Measurements from ENCODE around the gene NOL3. TPM values are rescaled to one million over a fixed set of nuclear protein-coding genes. Genes with fewer than 3 reads are reported as not detected.

NOL3 gene
- total RNA-seq, 1 donor from 2014 or later = 19.2 TPM

DNA sequence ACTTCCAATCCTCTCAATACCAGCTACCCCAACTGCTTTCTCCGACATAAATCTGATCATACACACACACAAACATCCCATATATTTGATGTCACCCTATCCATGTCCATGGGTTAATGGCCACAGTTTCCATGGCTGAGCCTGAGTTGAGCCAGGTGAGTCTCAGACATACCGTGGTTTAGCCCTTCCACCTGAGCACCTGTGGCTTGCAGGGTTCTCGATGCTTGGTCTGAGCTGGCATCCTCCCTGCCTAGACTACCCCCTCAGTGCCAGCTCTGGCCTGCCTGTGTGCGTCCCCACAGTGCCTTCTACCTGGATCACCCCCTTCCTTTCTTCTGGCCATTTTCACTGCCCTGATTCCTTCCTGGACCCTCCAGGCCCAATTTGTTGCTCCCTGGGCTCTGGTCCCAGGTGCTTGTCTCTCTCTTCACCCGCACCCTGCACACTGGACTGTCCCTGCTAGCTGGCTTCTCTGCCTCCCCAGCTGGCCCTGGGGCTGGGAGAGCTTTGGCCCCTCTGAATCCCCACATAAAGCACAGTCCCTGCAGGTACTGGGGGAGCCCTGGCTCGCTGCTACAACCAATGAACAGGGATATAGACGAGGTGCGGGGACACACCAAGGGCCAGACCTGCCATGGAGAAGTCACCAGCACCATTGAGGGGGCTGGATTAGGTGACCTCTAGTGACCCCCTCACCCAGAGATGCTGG lies 35.9 kb downstream of the NOL3 start:
- no peak for DNase-seq (ENCODE audit: extremely low spot score in 2 of 2)
- no peak overlapping the region for H3K4me3 ChIP-seq
- intact Hi-C loops (cut with DNase I) = no loop called here
- H3K36me3 ChIP-seq = peaks cover 0 to 14% of the 10 kb centered on the region in 2 donors
- H3K9me3 ChIP-seq = no peaks in the 10 kb centered on the region
- TF ChIP-seq, protein P1, sequence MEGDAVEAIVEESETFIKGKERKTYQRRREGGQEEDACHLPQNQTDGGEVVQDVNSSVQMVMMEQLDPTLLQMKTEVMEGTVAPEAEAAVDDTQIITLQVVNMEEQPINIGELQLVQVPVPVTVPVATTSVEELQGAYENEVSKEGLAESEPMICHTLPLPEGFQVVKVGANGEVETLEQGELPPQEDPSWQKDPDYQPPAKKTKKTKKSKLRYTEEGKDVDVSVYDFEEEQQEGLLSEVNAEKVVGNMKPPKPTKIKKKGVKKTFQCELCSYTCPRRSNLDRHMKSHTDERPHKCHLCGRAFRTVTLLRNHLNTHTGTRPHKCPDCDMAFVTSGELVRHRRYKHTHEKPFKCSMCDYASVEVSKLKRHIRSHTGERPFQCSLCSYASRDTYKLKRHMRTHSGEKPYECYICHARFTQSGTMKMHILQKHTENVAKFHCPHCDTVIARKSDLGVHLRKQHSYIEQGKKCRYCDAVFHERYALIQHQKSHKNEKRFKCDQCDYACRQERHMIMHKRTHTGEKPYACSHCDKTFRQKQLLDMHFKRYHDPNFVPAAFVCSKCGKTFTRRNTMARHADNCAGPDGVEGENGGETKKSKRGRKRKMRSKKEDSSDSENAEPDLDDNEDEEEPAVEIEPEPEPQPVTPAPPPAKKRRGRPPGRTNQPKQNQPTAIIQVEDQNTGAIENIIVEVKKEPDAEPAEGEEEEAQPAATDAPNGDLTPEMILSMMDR (IDR thresholded peaks at IDR 0.05) = no peak
- TF ChIP-seq POLR2A (IDR thresholded peaks at IDR 0.05) (no peak), POLR2AphosphoS5 (IDR thresholded peaks at IDR 0.05; ENCODE audit: insufficient read depth in 1 of 2, low read depth in 1 of 2) (no peak)
- no peaks in the 10 kb centered on the region for H3K27me3 ChIP-seq
- H3K27ac ChIP-seq = no peak overlapping the region
- H3K4me1 ChIP-seq = no peaks in the 10 kb centered on the region

DNA sequence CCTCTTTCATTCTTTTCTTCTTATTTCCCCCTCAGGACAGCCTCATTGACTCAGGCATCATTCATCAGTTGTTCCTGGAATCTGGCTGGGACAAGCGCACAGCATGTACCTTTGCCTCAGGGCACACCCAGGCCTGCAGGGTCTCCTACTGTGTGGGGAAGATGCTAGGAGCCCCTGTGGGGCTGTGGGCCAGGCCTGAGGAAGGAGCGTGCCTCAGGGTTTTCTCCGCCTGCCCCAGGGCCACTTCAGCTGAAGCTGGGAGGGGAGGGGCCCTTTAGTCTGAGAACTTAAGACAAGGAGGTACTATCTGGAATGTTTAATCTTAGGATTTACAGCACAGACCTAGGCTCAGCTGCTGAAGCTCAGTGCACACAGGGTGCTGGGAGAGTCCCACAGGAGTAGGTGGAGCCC lies 36.5 kb downstream of the NOL3 start:
- TF ChIP-seq, protein P1 (IDR thresholded peaks at IDR 0.05) = no peak
- no peak for TF ChIP-seq POLR2AphosphoS5 (IDR thresholded peaks at IDR 0.05; ENCODE audit: insufficient read depth in 1 of 2, low read depth in 1 of 2)
- no peak for TF ChIP-seq POLR2A (IDR thresholded peaks at IDR 0.05)
- Histone ChIP-seq H3K36me3 (peaks cover 0 to 10% of the 10 kb centered on the region in 2 donors), H3K9me3 (no peaks in the 10 kb centered on the region), H3K4me1 (no peaks in the 10 kb centered on the region), H3K27ac (no peak overlapping the region), H3K4me3 (no peak overlapping the region), H3K27me3 (no peaks in the 10 kb centered on the region)
- intact Hi-C loops (cut with DNase I) = no loop called here
- DNase-seq (ENCODE audit: extremely low spot score in 2 of 2) = no peak

DNA sequence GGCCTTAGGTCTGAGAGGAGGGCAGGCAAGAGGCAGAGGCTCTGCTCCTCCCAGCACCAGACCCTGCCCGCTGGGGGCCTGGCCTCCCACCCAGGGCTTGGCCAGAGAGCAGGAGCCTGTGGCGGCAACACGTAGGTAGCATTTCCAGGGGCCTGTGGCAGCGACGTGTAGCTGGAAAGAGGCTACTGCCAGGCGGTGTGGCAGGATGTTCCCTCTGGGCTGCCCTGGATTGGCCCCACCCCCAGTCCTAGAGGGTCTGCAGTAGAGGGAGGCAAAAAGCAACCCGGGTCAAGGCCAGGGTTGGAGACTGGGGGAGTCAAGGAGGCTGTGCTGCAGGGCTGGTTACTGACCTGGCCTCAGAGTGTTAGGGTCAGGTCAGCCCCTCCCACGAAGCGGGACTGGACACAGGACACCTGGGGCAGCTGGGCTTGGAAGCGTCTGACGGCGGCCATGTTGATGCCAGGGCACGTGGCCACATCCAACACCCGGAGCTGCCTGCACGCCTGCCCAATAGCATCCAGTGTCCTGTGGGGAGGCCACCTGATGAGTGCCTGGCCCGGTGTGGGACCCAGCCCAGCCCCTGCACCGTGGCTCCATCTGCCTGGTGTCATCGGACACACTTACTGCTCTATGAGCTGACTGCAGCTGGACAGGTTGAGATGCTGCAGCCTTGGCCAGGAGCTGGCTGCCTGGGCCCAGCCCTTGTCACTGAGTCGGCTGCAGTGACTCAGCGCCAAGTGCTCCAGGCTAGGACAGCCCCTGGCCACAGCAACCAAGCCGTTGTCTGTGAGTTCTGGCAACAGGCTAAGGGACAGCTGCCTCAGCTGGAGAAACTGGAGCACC lies 37.1 kb downstream of the NOL3 start:
- no peak overlapping the region for H3K4me3 ChIP-seq
- no peaks in the 10 kb centered on the region for H3K4me1 ChIP-seq
- DNase-seq (ENCODE audit: extremely low spot score in 2 of 2) = no peak
- no peak overlapping the region for H3K27ac ChIP-seq
- no peaks in the 10 kb centered on the region for H3K9me3 ChIP-seq
- peaks cover 0 to 3% of the 10 kb centered on the region in 2 donors for H3K36me3 ChIP-seq
- TF ChIP-seq POLR2A (IDR thresholded peaks at IDR 0.05) (no peak), POLR2AphosphoS5 (IDR thresholded peaks at IDR 0.05; ENCODE audit: insufficient read depth in 1 of 2, low read depth in 1 of 2) (no peak)
- TF ChIP-seq, protein P1 (IDR thresholded peaks at IDR 0.05) = no peak
- intact Hi-C loops (cut with DNase I) = no loop called here
- H3K27me3 ChIP-seq = no peaks in the 10 kb centered on the region

DNA sequence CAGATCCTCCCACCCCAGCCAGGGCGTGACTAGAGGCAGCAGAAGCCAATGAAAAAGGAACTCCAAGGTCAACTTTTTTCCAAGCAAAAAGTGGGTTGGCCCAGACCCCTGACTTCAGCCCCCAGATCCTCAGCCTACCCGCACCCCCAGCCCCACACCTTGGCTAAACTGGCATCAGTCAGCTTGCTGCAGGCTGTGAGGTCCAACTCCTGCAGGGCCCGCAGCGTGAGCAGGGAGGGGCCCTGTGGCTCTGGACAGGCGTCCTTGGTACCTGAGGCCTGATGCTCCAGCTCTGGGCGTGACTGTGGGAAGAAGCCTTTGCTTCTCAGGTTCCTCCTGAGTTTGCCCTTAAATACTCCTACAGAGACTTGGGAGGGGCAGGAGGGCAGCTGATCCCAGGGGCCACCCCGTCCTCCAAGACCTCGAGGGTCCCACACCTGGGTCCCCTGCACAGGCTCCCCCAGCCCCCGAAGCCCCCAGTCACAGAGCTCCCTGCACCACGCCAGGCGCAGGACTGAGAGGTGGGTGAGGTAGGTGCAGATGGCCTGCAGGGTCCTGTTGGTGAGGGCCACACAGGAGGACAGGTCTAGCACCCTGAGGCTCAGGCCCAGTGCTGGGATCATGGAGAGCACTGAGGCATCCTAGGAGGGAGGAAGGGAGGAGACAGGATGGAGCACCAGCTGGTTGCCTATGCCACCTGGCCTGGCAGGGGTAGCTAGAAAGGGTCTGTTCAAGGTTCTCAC lies 38.0 kb downstream of the NOL3 start:
- Histone ChIP-seq H3K27ac (no peak overlapping the region), H3K36me3 (no peaks in the 10 kb centered on the region), H3K4me3 (no peak overlapping the region), H3K27me3 (no peaks in the 10 kb centered on the region), H3K4me1 (no peaks in the 10 kb centered on the region), H3K9me3 (no peaks in the 10 kb centered on the region)
- TF ChIP-seq, protein P1 (IDR thresholded peaks at IDR 0.05) = no peak
- TF ChIP-seq POLR2A (IDR thresholded peaks at IDR 0.05) = no peak
- no peak for TF ChIP-seq POLR2AphosphoS5 (IDR thresholded peaks at IDR 0.05; ENCODE audit: insufficient read depth in 1 of 2, low read depth in 1 of 2)
- DNase-seq (ENCODE audit: extremely low spot score in 2 of 2) = no peak
- intact Hi-C loops (cut with DNase I) = no loop called here
